Kidney epithelial cell (primary cell): Measurements from ENCODE around the gene CBX4. TPM values are rescaled to one million over a fixed set of nuclear protein-coding genes. Genes with fewer than 3 reads are reported as not detected.

Experiments
- DNase-seq: peaks from one replicate; pipeline ENCODE4 v3.0.0-alpha.2; 2010; ENCODE audit warnings: low read depth
- H3K27me3 ChIP-seq: 2 replicates; pipeline ENCODE4 v1.6.0; 2011; ENCODE audit warnings: low read length; ENCODE audit not compliant: control insufficient read depth, insufficient read depth
- H3K36me3 ChIP-seq: 2 replicates; pipeline ENCODE4 v1.5.1; 2011; ENCODE audit warnings: low read length; ENCODE audit not compliant: control insufficient read depth, insufficient read depth
- H3K4me3 ChIP-seq: 2 replicates; pipeline ENCODE4 v1.5.1; 2011; ENCODE audit warnings: low read depth, mild to moderate bottlenecking, control low read depth, low read length
- CTCF ChIP-seq: IDR thresholded peaks from 2 replicates; pipeline ENCODE4 v1.5.1; 2011; ENCODE audit warnings: mild to moderate bottlenecking, moderate library complexity, low read length, control low read depth, inconsistent platforms; ENCODE audit not compliant: insufficient read depth, poor library complexity, severe bottlenecking
- total RNA-seq: library from RNA; depleted of rRNA; stranded (reverse); fragments of >200 nt; gene quantifications from 2 replicates; pipeline ENCODE4 v1.2.3, GENCODE V29; 2015

The CBX4 gene
- total RNA-seq, 1 donor from 2014 or later, result 24.0 TPM

- Histone ChIP-seq H3K4me3 (no peak overlapping the region), H3K27me3 (peaks cover 87% of the 10 kb centered on the region), H3K36me3 (no peaks in the 10 kb centered on the region)
- no peak for TF ChIP-seq CTCF
- DNase-seq, result no peak
Observed at GRCh38 chr17:79814127-79814973, 24.9 kb downstream of the CBX4 start.

GRCh38 chr17:79813297-79814126 lies 25.7 kb downstream of the CBX4 start:
- no peak for TF ChIP-seq CTCF
- Histone ChIP-seq H3K4me3 (peak overlapping the region; percentile 29), H3K36me3 (no peaks in the 10 kb centered on the region), H3K27me3 (peaks cover 89% of the 10 kb centered on the region)
- no peak for DNase-seq

- no peaks in the 10 kb centered on the region for H3K36me3 ChIP-seq
- H3K27me3 ChIP-seq, result peaks cover 89% of the 10 kb centered on the region
- DNase-seq, result no peak
- TF ChIP-seq CTCF, result no peak
- peak overlapping the region; percentile 29 for H3K4me3 ChIP-seq
Observed at GRCh38 chr17:79812353-79813258, 26.6 kb downstream of the CBX4 start.

GRCh38 chr17:79811868-79812352 lies 27.3 kb downstream of the CBX4 start:
- no peak for DNase-seq
- no peak for TF ChIP-seq CTCF
- no peaks in the 10 kb centered on the region for H3K36me3 ChIP-seq
- no peak overlapping the region for H3K4me3 ChIP-seq
- H3K27me3 ChIP-seq, result peaks cover 91% of the 10 kb centered on the region

GRCh38 chr17:79811011-79811867 lies 28.0 kb downstream of the CBX4 start:
- no peak overlapping the region for H3K4me3 ChIP-seq
- DNase-seq, result no peak

More at GRCh38 chr17:79811011-79811867, 28.0 kb downstream of the CBX4 start:
- H3K27me3 ChIP-seq, result peaks cover 91% of the 10 kb centered on the region
- H3K36me3 ChIP-seq, result no peaks in the 10 kb centered on the region
- peak; percentile 70 for TF ChIP-seq CTCF
